Measurements from ENCODE around the gene TRABD.
A peak's percentile ranks its signal among the peaks of the same experiment; 100 is the strongest.

Gene TRABD

DNA sequence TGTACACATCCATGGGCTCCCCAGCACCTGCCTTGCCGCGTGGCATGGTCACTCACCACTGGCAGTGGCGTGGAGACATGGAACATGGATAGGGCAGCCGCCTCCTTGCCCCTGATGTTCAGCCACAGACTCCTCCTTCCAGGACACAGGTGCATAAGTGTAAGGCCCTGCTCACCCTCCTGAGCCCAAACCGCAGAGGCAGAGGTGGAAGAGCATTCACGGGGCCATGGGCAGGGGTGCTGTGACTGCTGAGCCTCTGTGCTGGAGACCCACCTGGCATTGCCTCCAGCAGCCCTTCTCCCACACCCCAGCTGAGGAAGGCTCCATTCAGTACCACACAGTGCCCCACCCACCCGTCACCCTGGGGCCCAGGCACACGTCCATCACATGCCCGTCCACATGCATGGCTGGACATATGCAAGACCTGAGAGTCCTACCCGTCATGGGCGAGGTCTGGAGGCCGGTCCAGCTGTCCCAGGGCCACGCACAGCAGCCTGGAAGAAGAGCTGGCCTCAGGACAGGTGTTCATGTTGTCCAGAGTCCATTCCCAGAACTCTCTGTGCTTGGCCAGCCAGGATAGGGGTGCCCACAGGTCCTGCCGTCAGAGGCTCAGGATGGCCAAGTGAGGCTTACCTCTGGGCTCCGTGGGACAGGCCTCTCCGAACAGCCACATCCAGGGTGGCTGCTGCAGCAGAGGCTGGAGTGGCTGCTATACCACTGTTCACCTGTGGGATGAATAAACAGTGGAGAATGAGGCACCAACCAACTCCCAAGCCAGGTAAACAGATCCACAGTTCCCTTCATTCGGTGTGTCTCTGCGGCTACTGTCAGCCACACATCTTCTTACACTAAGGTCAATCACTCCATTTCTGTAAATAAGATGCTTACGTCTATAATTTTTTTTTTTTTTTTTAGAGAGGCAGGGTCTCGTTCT lies 60.8 kb downstream of the TRABD start:
- DNase-seq = no peak

DNA sequence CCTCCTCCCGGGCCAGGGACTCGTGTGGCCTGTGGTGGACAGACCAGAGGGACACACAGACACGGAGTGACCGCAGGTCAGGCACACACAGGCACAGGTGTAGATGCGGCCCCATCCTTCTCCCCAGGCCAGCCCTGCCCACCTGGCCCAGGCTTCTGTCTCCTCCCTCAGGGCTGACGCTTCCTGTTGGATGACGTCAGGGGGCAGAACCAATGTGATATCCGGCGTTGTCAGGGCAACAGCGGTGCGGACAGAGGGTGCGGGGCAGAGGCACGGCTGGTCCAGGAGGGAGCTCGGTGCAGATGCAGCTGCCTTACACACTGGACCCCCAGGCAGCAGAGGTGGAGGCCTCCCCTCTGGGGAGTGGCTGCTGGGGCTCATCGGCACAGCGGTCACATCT lies 62.0 kb downstream of the TRABD start:
- DNase-seq = peak; percentile 76

DNA sequence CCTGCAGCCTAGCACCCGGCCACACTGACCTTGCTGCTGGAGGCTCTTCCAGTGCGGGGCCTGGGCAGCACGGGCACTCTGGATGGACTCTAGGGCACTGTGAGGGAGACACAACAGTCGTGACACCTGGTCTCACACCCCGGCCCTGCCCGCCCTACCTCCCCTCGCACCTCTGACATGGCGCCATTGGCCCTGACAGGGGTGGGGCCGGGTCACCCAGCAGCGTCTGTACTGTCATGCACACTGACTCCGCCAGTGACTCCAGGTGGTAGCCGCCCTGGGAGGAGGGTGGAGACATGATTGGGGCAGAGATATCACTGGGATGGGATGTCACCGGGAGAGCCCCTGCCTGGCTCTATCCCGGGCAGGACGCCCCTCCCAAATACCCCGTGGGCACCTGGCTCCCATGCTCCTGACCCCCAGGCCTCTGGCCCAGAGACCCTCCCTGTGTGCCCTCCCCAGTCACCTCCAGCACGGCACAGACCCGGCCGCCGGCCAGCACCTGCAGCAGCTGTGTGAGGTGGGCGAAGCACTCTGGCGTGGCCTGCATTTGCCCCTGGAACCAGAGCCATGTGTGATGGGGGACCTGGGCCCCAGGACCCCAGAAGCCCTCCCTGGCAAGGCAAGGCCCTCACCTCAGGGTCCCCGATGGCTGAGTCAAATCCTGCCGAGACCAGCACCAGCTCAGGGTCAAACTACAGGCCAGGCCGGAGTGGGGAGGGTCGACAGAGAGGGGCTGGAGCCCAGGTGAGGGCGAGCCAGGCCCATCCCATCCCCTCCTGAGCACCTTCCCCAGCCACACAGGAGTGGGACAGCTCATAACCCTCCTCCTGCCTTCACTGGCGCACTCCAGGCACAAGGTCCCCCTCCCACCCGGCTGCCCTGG lies 62.7 kb downstream of the TRABD start:
- no peak for DNase-seq

Measured in CD4-positive, alpha-beta T cell treated with Interferon gamma for 1 hour (primary cell).